Endothelial cell of umbilical vein (primary cell): ENCODE measurements around the gene DHRS9. TPM values are rescaled to one million over a fixed set of nuclear protein-coding genes. Genes with fewer than 3 reads are reported as not detected.
A peak's percentile ranks its signal among the peaks of the same experiment; 100 is the strongest.

Experiments used
- BruUV-seq: library from RNA; stranded (reverse); fragments of 400-500 nt; replicated peaks from 2 replicates; lab custom pipeline; 2021; lab: Mats Ljungman, UMichigan
- CTCF ChIA-PET: fragments of 300-600, 350-600 bp; sonication (Branson Sonifier 250); formaldehyde crosslinking; loops from one replicate; lab custom pipeline; 2021; ENCODE audit warnings: antibody characterized with exemption, inconsistent platforms; lab: Charles Lee
- POLR2A ChIA-PET: fragments of 300-600, 350-600 bp; sonication (Branson Sonifier 250); formaldehyde crosslinking; loops from one replicate; lab custom pipeline; 2021; ENCODE audit warnings: antibody characterized with exemption, inconsistent platforms; lab: Charles Lee
- DNase-seq: peaks from one replicate; pipeline ENCODE4 v3.0.0-alpha.2; 2011; ENCODE audit warnings: low read depth, low spot score
- FAIRE-seq: peaks from 2 replicates; lab custom pipeline; 2011; peaks lifted over from hg19 to GRCh38; lab: Jason Lieb, UNC
- H2AFZ ChIP-seq: 2 replicates; pipeline ENCODE4 v1.6.0; 2012; ENCODE audit warnings: low read depth, low read length, control low read depth, inconsistent platforms
- H3K27ac ChIP-seq: 2 replicates; pipeline ENCODE4 v1.5.1; 2011; ENCODE audit warnings: low read depth, mild to moderate bottlenecking, control low read depth, low read length, moderate library complexity; ENCODE audit not compliant: insufficient read depth
- H3K27me3 ChIP-seq, 2 experiments: 2 replicates each; pipeline versions ENCODE4 v1.6.0 to v1.6.1; 2011; ENCODE audit warnings: low read length in 2 of 2, mixed read lengths in 1 of 2; ENCODE audit not compliant: control insufficient read depth in 2 of 2, insufficient read depth in 2 of 2
- H3K36me3 ChIP-seq, 2 experiments: 2 replicates in 1 of 2; 3 replicates in 1 of 2; pipeline ENCODE4 v1.5.1; 2011; ENCODE audit warnings: low read length in 2 of 2, mild to moderate bottlenecking in 1 of 2, moderate library complexity in 1 of 2; ENCODE audit not compliant: control insufficient read depth in 2 of 2, insufficient read depth in 2 of 2; ENCODE audit errors: extremely low read depth in 1 of 2
- H3K4me1 ChIP-seq: 3 replicates; pipeline ENCODE4 v1.5.1; 2011; ENCODE audit warnings: mild to moderate bottlenecking, low read length; ENCODE audit not compliant: control insufficient read depth, insufficient read depth; ENCODE audit errors: extremely low read depth
- H3K4me2 ChIP-seq: 2 replicates; pipeline ENCODE4 v1.6.1; 2011; ENCODE audit warnings: low read length, control low read depth, mixed read lengths; ENCODE audit not compliant: insufficient read depth
- H3K4me3 ChIP-seq, 3 experiments: fragments of 200-600 bp in 1 of 3; sonication (generic), shearing (Covaris generic) in 1 of 3; replicated peaks in 1 of 3; 2 replicates each; pipeline ENCODE4 v1.5.1; 2011 to 2016; ENCODE audit warnings: control low read depth in 3 of 3, low read length in 3 of 3, mild to moderate bottlenecking in 2 of 3, inconsistent platforms in 1 of 3, low read depth in 1 of 3, moderate library complexity in 1 of 3; ENCODE audit not compliant: insufficient read depth in 1 of 3
- H3K79me2 ChIP-seq: 2 replicates; pipeline ENCODE4 v1.6.0; 2012; ENCODE audit warnings: low read length, inconsistent platforms; ENCODE audit not compliant: control insufficient read depth, insufficient read depth
- H3K9ac ChIP-seq: replicated peaks from 2 replicates; pipeline ENCODE3; 2011; ENCODE audit warnings: low read length, control low read depth; ENCODE audit not compliant: insufficient read depth; ENCODE audit errors: extremely low read depth
- H3K9me1 ChIP-seq: replicated peaks from 3 replicates; pipeline ENCODE4 v1.6.0; 2011; ENCODE audit warnings: mild to moderate bottlenecking, low read length; ENCODE audit not compliant: control insufficient read depth, insufficient read depth; ENCODE audit errors: extremely low read depth
- H3K9me3 ChIP-seq: replicated peaks from 2 replicates; pipeline ENCODE4 v1.5.1; 2012; ENCODE audit warnings: low read length, inconsistent platforms; ENCODE audit not compliant: control insufficient read depth, insufficient read depth
- H4K20me1 ChIP-seq: replicated peaks from 2 replicates; pipeline ENCODE3; 2011; ENCODE audit warnings: mild to moderate bottlenecking, low read length; ENCODE audit not compliant: control insufficient read depth, insufficient read depth; ENCODE audit errors: extremely low read depth
- EZH2 ChIP-seq: IDR thresholded peaks from 2 replicates; pipeline ENCODE4 v1.6.1; 2012; ENCODE audit warnings: borderline replicate concordance, low read depth, mild to moderate bottlenecking, moderate library complexity, low read length, inconsistent platforms; ENCODE audit not compliant: severe bottlenecking
- FOS ChIP-seq: IDR thresholded peaks from 2 replicates; pipeline ENCODE4 v1.6.1; 2011; ENCODE audit warnings: mild to moderate bottlenecking, low read length, moderate library complexity, borderline replicate concordance; ENCODE audit not compliant: insufficient read depth
- GATA2 ChIP-seq: IDR thresholded peaks from 2 replicates; pipeline ENCODE4 v1.7.0; 2011; ENCODE audit warnings: low read depth, mild to moderate bottlenecking, moderate library complexity, mixed read lengths, low read length; ENCODE audit not compliant: insufficient read length, insufficient read depth
- MAX ChIP-seq: IDR thresholded peaks from 2 replicates; pipeline ENCODE4 v1.6.1; 2011; ENCODE audit not compliant: insufficient read depth, insufficient read length
- MYC ChIP-seq: IDR thresholded peaks from one replicate; pipeline ENCODE4 v1.6.1; 2011; ENCODE audit warnings: mild to moderate bottlenecking, low read depth, low read length
- POLR2A ChIP-seq: IDR thresholded peaks from 2 replicates; pipeline ENCODE4 v1.6.1; 2012; ENCODE audit warnings: low read depth, mild to moderate bottlenecking, control low read depth, low read length
- POLR2AphosphoS5 ChIP-seq: IDR thresholded peaks from 2 replicates; pipeline ENCODE4 v1.6.1; 2012; ENCODE audit warnings: low read depth, mild to moderate bottlenecking, control low read depth, low read length, moderate library complexity; ENCODE audit not compliant: insufficient read depth
- dilution Hi-C: fragments of 300-500 bp; cut with MboI; formaldehyde crosslinking; loops from one replicate; pipeline ENCODE4 v1.15.0; 2019; ENCODE audit warnings: low sequenced_read_pairs; ENCODE audit not compliant: extremely low pct_ligation_motif_present
- intact Hi-C: fragments of 100-400 bp; cut with micrococcal nuclease; formaldehyde crosslinking; loops from one replicate; pipeline ENCODE4 v1.10.0; 2022
- polyA plus RNA-seq, 4 experiments: library from polyadenylated mRNA; depleted of rRNA in 3 of 4; stranded (reverse) in 3 of 4; unstranded in 1 of 4; fragments of >200 nt; gene quantifications; 2 replicates each; pipeline versions ENCODE4 v1.2.1 to v1.2.3, GENCODE V29; 2011 to 2012; ENCODE audit warnings: missing spikeins in 1 of 4
- total RNA-seq: library from RNA; stranded (reverse); gene quantifications from 2 replicates; pipeline ENCODE4 v1.2.3, GENCODE V29; 2021

DHRS9 gene
- total and polyA plus RNA-seq, 2 donors (not counting 3 experiments of a cell fraction or from before 2014, with no cell fraction given): 0.40 TPM; not detected in 1

DNA sequence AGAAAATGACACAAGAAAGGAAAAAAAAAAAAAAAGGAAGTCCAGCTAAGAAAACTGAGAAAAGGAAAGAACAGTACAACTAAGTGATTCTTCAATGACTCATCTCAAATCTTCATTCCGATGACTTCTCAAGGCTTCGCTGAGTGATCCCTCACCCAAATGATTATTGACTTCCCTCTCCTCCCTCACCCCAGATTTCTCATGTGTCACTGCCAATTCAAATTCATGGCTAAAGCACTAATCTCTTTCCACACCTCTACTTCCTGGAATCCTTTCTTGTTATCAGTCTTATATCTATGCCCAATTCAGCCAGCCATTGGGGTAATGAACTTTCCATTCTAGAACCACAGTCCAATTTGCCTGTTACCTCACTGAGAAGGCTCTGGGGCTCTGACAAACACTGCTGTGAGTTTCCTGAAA is 31.0 kb upstream of the DHRS9 start:
- intact Hi-C loops (no loop called here), dilution Hi-C loops (no loop called here)
- Histone ChIP-seq H3K36me3 (no peaks in the 10 kb centered on the region), H4K20me1 (no peaks in the 10 kb centered on the region), H2AFZ (peak overlapping the region; percentile 49), H3K4me1 (no peaks in the 10 kb centered on the region), H3K9me1 (no peaks in the 10 kb centered on the region), H3K27ac (no peak overlapping the region), H3K9me3 (no peaks in the 10 kb centered on the region), H3K4me3 (no peak overlapping the region), H3K4me2 (no peak overlapping the region), H3K79me2 (no peaks in the 10 kb centered on the region), H3K27me3 (no peaks in the 10 kb centered on the region), H3K9ac (no peak overlapping the region)
- no TSS peak for BruUV-seq
- CTCF ChIA-PET: no interaction called here
- TF ChIP-seq POLR2A (no peak), FOS (peak; percentile 52), MYC (no peak), GATA2 (no peak), MAX (no peak), EZH2 (no peak), POLR2AphosphoS5 (no peak)
- POLR2A ChIA-PET: no interaction called here
- FAIRE-seq (no peak), DNase-seq (no peak)

DNA sequence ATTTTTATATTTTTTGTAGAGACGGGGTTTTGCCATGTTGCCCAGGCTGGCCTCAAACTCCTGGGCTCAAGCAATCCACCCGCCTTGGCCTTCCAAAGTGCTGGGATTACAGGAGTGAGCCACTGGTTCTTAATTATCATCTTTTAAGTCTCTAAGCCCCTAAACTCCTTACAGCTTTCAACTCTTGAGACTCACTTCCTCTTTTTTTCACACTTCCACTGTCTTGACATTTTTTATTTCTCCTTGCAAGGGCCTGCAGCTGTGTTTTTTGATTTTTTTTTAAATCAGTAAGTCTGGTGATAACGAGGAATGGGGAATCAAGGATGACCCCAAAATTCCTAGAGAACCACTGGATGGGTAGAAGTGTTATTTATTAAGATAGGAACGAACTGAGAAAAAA is 29.7 kb upstream of the DHRS9 start:
- H3K9me3 ChIP-seq: no peaks in the 10 kb centered on the region
- no peak for FAIRE-seq
- TF ChIP-seq EZH2 (no peak), POLR2A (no peak)

More for the DNA sequence above, 29.7 kb upstream of the DHRS9 start:
- Histone ChIP-seq H3K27me3 (no peaks in the 10 kb centered on the region), H2AFZ (no peak overlapping the region), H3K27ac (no peak overlapping the region), H3K9ac (no peak overlapping the region), H3K4me2 (no peak overlapping the region), H3K9me1 (no peaks in the 10 kb centered on the region), H3K4me1 (no peaks in the 10 kb centered on the region), H3K36me3 (no peaks in the 10 kb centered on the region), H4K20me1 (no peaks in the 10 kb centered on the region), H3K79me2 (no peaks in the 10 kb centered on the region), H3K4me3 (no peak overlapping the region)
- BruUV-seq: no TSS peak
- dilution Hi-C loops: no loop called here
- intact Hi-C loops: no loop called here
- POLR2A ChIA-PET: no interaction called here
- CTCF ChIA-PET: no interaction called here
- DNase-seq: no peak
